HFFc6 (cell line): Measurements from ENCODE around the gene GFPT2. TPM values are rescaled to one million over a fixed set of nuclear protein-coding genes. Genes with fewer than 3 reads are reported as not detected.

Source experiments
- DNase-seq: peaks from one replicate; pipeline ENCODE4 v3.0.0-alpha.2; 2018
- H3K27ac Mint-ChIP-seq: 2 replicates; pipeline ENCODE4 v1.8.0; 2020; ENCODE audit warnings: mild to moderate bottlenecking, mixed read lengths
- H3K27me3 Mint-ChIP-seq: 2 replicates; pipeline ENCODE4 v1.8.0; 2021; ENCODE audit warnings: mild to moderate bottlenecking, moderate library complexity, mixed read lengths; ENCODE audit not compliant: insufficient read depth
- H3K36me3 Mint-ChIP-seq: 2 replicates; pipeline ENCODE4 v1.8.0; 2021; ENCODE audit warnings: low read depth, mixed read lengths
- H3K4me1 Mint-ChIP-seq: 2 replicates; pipeline ENCODE4 v1.8.0; 2020; ENCODE audit warnings: low read depth, mixed read lengths
- H3K4me3 Mint-ChIP-seq: 2 replicates; pipeline ENCODE4 v1.8.0; 2020; ENCODE audit warnings: mild to moderate bottlenecking, moderate library complexity, mixed read lengths
- H3K9me3 Mint-ChIP-seq: 2 replicates; pipeline ENCODE4 v1.8.0; 2020; ENCODE audit warnings: mild to moderate bottlenecking, mixed read lengths
- total RNA-seq, 6 experiments: library from RNA; stranded (reverse); fragmentation: NEBNext Ultra II Directional; extraction: Animal tissue kit (Norgen Biotek cat#: 25700); gene quantifications; 2 replicates in 1 of 6; 3 replicates in 5 of 6; pipeline ENCODE4 v1.2.3, GENCODE V29; 2021
- TF ChIP-seq, protein P1 (sequence below): fragments of 200-600 bp; sonication (generic); IDR thresholded peaks from 2 replicates; pipeline ENCODE4 v1.5.0; 2021; ENCODE audit warnings: antibody characterized with exemption, mild to moderate bottlenecking

GFPT2 gene
- total RNA-seq, 6 experiments from 2014 or later = 0.54 to 3.8 (median 1.1) TPM

DNA sequence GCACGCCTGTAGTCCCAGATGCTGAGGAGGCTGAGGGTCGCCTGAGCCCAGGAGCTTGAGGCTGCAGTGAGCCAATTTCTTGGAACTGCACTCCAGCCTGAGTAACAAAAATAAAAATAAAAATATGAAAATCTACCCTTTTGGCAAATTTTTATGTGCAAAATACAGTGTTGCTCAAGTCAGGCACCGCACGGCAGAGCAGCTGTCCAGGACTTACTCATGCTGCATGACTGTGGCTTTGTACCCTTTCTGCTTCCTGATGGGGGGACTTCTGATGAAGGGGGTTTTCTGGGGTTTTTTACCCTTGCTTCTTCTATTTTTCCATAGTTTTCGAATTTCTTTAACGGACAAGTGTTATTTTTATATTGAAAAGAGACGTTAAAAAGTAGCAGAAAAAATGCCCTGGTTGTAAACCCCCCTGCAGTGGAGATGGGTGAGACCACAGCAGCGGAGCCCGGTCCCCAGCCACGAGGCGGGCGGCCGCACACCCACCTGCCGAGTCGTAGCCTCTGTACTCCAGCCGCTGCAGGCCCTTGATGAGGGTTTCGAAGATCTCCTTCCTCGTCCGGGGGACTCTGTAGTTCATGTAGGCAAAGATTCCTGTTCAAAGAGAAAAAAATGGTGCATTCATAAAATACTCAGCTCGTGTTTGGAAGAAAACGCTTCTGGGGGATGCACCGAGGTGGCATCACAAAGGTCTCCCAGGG, 15.0 kb downstream of the GFPT2 start:
- Mint-ChIP-seq H3K9me3 (no peaks in the 10 kb centered on the region), H3K36me3 (no peaks in the 10 kb centered on the region), H3K4me3 (no peak overlapping the region), H3K27me3 (peaks cover 8% of the 10 kb centered on the region), H3K4me1 (peaks cover 23% of the 10 kb centered on the region), H3K27ac (no peak overlapping the region)
- DNase-seq = no peak
- TF ChIP-seq, protein P1, sequence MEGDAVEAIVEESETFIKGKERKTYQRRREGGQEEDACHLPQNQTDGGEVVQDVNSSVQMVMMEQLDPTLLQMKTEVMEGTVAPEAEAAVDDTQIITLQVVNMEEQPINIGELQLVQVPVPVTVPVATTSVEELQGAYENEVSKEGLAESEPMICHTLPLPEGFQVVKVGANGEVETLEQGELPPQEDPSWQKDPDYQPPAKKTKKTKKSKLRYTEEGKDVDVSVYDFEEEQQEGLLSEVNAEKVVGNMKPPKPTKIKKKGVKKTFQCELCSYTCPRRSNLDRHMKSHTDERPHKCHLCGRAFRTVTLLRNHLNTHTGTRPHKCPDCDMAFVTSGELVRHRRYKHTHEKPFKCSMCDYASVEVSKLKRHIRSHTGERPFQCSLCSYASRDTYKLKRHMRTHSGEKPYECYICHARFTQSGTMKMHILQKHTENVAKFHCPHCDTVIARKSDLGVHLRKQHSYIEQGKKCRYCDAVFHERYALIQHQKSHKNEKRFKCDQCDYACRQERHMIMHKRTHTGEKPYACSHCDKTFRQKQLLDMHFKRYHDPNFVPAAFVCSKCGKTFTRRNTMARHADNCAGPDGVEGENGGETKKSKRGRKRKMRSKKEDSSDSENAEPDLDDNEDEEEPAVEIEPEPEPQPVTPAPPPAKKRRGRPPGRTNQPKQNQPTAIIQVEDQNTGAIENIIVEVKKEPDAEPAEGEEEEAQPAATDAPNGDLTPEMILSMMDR = no peak

- H3K9me3 Mint-ChIP-seq = no peaks in the 10 kb centered on the region
- H3K4me1 Mint-ChIP-seq = peaks cover 22% of the 10 kb centered on the region
- DNase-seq = no peak
- peaks cover 5% of the 10 kb centered on the region for H3K27me3 Mint-ChIP-seq
- H3K27ac Mint-ChIP-seq = no peak overlapping the region
- TF ChIP-seq, protein P1 = no peak
- H3K4me3 Mint-ChIP-seq = no peak overlapping the region
- no peaks in the 10 kb centered on the region for H3K36me3 Mint-ChIP-seq
Observed at GRCh38 chr5:180336234-180337020, 16.7 kb downstream of the GFPT2 start.

DNA sequence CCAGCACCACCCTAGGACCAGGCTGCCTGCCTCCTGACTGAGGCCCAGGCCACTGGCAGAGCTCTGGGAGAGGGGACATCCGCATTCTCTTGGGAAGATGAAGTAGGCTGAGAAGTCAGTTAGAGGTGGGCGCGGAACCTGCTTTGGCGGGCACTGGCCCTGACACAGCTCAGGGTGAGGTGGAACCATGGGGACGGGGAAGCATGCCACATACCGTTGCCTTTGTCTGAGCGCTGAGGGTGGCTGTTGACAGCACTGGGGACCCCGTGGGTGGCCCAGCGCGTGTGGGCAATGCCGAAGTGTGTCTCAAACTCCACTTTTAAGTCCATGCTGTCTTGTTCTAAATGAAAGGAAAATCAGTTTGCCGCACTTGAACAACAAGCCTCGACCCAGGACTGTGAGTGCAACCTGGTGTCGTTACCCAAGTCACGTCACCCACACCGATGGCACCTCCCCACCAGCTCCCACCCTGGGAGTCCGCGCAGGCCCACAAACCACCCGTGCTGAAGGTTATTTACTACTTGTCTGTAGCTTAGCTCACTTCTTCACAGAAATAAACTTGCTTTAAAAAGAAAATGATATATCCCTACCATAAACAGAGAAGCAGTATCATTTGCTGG, 17.4 kb downstream of the GFPT2 start:
- H3K9me3 Mint-ChIP-seq = no peaks in the 10 kb centered on the region
- TF ChIP-seq, protein P1 = no peak
- DNase-seq = no peak
- H3K4me1 Mint-ChIP-seq = peaks cover 29% of the 10 kb centered on the region
- no peak overlapping the region for H3K4me3 Mint-ChIP-seq
- H3K27me3 Mint-ChIP-seq = peaks cover 4% of the 10 kb centered on the region
- no peaks in the 10 kb centered on the region for H3K36me3 Mint-ChIP-seq
- no peak overlapping the region for H3K27ac Mint-ChIP-seq

GRCh38 chr5:180334751-180335613, 18.2 kb downstream of the GFPT2 start:
- Mint-ChIP-seq H3K27me3 (peaks cover 4% of the 10 kb centered on the region), H3K4me3 (no peak overlapping the region)

More at GRCh38 chr5:180334751-180335613, 18.2 kb downstream of the GFPT2 start:
- TF ChIP-seq, protein P1 = no peak
- Mint-ChIP-seq H3K9me3 (no peaks in the 10 kb centered on the region), H3K4me1 (peaks cover 36% of the 10 kb centered on the region), H3K36me3 (no peaks in the 10 kb centered on the region), H3K27ac (no peak overlapping the region)
- DNase-seq = no peak
